Epithelial cell of proximal tubule (primary cell): ENCODE data around the gene BNIP5. TPM values are rescaled to one million over a fixed set of nuclear protein-coding genes. Genes with fewer than 3 reads are reported as not detected.

Experiments used
- DNase-seq: peaks from one replicate; pipeline ENCODE4 v3.0.0-alpha.2; 2011; ENCODE audit warnings: low read depth
- H3K4me3 ChIP-seq: 2 replicates; pipeline ENCODE4 v1.5.1; 2011; ENCODE audit warnings: low read depth, mild to moderate bottlenecking, low read length
- CTCF ChIP-seq: conservative IDR thresholded peaks from 2 replicates; pipeline ENCODE4 v1.5.1; 2012; ENCODE audit warnings: low read depth, mild to moderate bottlenecking, low read length
- total RNA-seq: library from RNA; depleted of rRNA; stranded (reverse); fragments of >200 nt; gene quantifications from 2 replicates; pipeline ENCODE4 v1.2.3, GENCODE V29; 2015

The BNIP5 gene
- total RNA-seq, 1 donor from 2014 or later = under 0.01 TPM

- DNase-seq = no peak
- TF ChIP-seq CTCF = peak; percentile 83
- H3K4me3 ChIP-seq = no peak overlapping the region
These were observed 23.8 kb upstream of the BNIP5 start for GRCh38 chr6:36360241-36361054.

GRCh38 chr6:36358226-36358915 is 21.7 kb upstream of the BNIP5 start:
- no peak for TF ChIP-seq CTCF
- DNase-seq = peak; percentile 19
- H3K4me3 ChIP-seq = no peak overlapping the region

- DNase-seq = no peak
- no peak for TF ChIP-seq CTCF
- no peak overlapping the region for H3K4me3 ChIP-seq
These were observed 21.2 kb upstream of the BNIP5 start for GRCh38 chr6:36357872-36358225.

- DNase-seq = no peak
- no peak for TF ChIP-seq CTCF
- H3K4me3 ChIP-seq = no peak overlapping the region
These were observed 19.1 kb upstream of the BNIP5 start for GRCh38 chr6:36355819-36356218.

GRCh38 chr6:36353411-36353915 is 16.8 kb upstream of the BNIP5 start:
- no peak for DNase-seq
- no peak for TF ChIP-seq CTCF
- H3K4me3 ChIP-seq = no peak overlapping the region

GRCh38 chr6:36352477-36353157 is 15.9 kb upstream of the BNIP5 start:
- DNase-seq = no peak
- H3K4me3 ChIP-seq = no peak overlapping the region
- TF ChIP-seq CTCF = no peak
